Gastroesophageal sphincter (tissue), 4 donors: ENCODE results near the gene MAPK8. TPM values are rescaled to one million over a fixed set of nuclear protein-coding genes. Genes with fewer than 3 reads are reported as not detected.

Source experiments
- ATAC-seq: fragments of 150-250 bp; one replicate; pipeline ENCODE4 v1.9.1; 2016; ENCODE audit warnings: mild to moderate bottlenecking, moderate library complexity
- H3K27ac ChIP-seq, 4 donors: fragments of 200-600 bp; sonication (generic) in 3 of 4; 1 replicate in 3 of 4; 2 replicates in 1 of 4; pipeline ENCODE4 v1.5.1; 2016 to 2019
- H3K27me3 ChIP-seq: fragments of 200-600 bp; sonication (generic); one replicate; pipeline ENCODE4 v1.5.1; 2019
- H3K36me3 ChIP-seq, 2 donors: fragments of 200-600 bp; sonication (generic); one replicate each; pipeline ENCODE4 v1.5.1; 2019; ENCODE audit warnings: control low read depth in 1 of 2
- H3K4me1 ChIP-seq, 3 donors: fragments of 200-600 bp; sonication (generic); 1 replicate in 2 of 3; 2 replicates in 1 of 3; pipeline ENCODE4 v1.5.1; 2016 to 2019; ENCODE audit warnings: control low read depth in 2 of 3
- H3K4me3 ChIP-seq, 2 donors: fragments of 200-600 bp; sonication (generic); one replicate each; pipeline ENCODE4 v1.5.1; 2019; ENCODE audit warnings: mild to moderate bottlenecking in 1 of 2, moderate library complexity in 1 of 2
- H3K9me3 ChIP-seq, 3 donors: fragments of 200-600 bp; sonication (generic); one replicate each; pipeline ENCODE4 v1.5.1; 2017 to 2019; ENCODE audit warnings: control low read depth in 2 of 3
- CTCF ChIP-seq, 4 experiments: fragments of 200-600 bp in 2 of 4; fragments of 450-650 bp in 2 of 4; sonication (generic) in 1 of 4; IDR thresholded peaks; one replicate each; pipeline ENCODE4 v1.5.1; 2017 to 2019; ENCODE audit warnings: antibody characterized with exemption in 4 of 4, mild to moderate bottlenecking in 2 of 4, moderate library complexity in 2 of 4
- EP300 ChIP-seq: sonication (generic); formaldehyde crosslinking; IDR thresholded peaks from one replicate; pipeline ENCODE4 v1.6.1; 2017; ENCODE audit warnings: antibody characterized with exemption, mild to moderate bottlenecking
- POLR2A ChIP-seq, 2 donors: fragments of 450-650 bp; IDR thresholded peaks; one replicate each; pipeline ENCODE4 v1.6.1; 2017; ENCODE audit warnings: antibody characterized with exemption in 2 of 2, mild to moderate bottlenecking in 2 of 2, moderate library complexity in 1 of 2
- POLR2AphosphoS5 ChIP-seq: sonication (generic); formaldehyde crosslinking; IDR thresholded peaks from one replicate; pipeline ENCODE4 v1.6.1; 2017; ENCODE audit warnings: antibody characterized with exemption
- WGBS, 2 donors: methylation state at CpG; one replicate each; pipeline ENCODE4 v1.1.5; 2018; ENCODE audit warnings: low coverage in 1 of 2; 5-methylcytosine and 5-hydroxymethylcytosine counted together
- total RNA-seq, 4 donors: library from RNA; depleted of rRNA; stranded (reverse); fragments of >200 nt; gene quantifications; one replicate each; pipeline ENCODE4 v1.1.0, GENCODE V29; 2016

The MAPK8 gene
- total RNA-seq, 4 donors from 2014 or later: 35.6 to 63.7 (median 40.7) TPM

- H3K27ac ChIP-seq: no peak overlapping the region
- H3K27me3 ChIP-seq: peaks cover 9% of the 10 kb centered on the region
- H3K4me3 ChIP-seq: no peak overlapping the region
- WGBS, 2 donors: 70 to 88% methylated on average over 2 to 7 of the region's 15 CpGs
- H3K4me1 ChIP-seq: peaks cover 0 to 11% (median 0%) of the 10 kb centered on the region in 3 donors
- ATAC-seq: no peak
- TF ChIP-seq POLR2AphosphoS5 (no peak), EP300 (no peak), POLR2A (IDR thresholded peaks at IDR 0.05) (no peak), CTCF (IDR thresholded peaks at IDR 0.05) (no peak)
- H3K9me3 ChIP-seq: no peaks in the 10 kb centered on the region
- H3K36me3 ChIP-seq: peaks cover 0 to 10% of the 10 kb centered on the region in 2 donors
These were observed 145.7 kb downstream of the MAPK8 start for GRCh38 chr10:48451969-48452878.

- Histone ChIP-seq H3K4me1 (peaks cover 0 to 14% (median 0%) of the 10 kb centered on the region in 3 donors), H3K27me3 (peaks cover 12% of the 10 kb centered on the region), H3K4me3 (no peak overlapping the region), H3K36me3 (peaks cover 0 to 10% of the 10 kb centered on the region in 2 donors), H3K9me3 (no peaks in the 10 kb centered on the region), H3K27ac (no peak overlapping the region)
- no CpG with 5 or more reads among the region's 6 CpGs for WGBS, 2 donors
- no peak for TF ChIP-seq CTCF (IDR thresholded peaks at IDR 0.05)
- no peak for TF ChIP-seq EP300
- TF ChIP-seq POLR2AphosphoS5: no peak
- no peak for TF ChIP-seq POLR2A (IDR thresholded peaks at IDR 0.05)
- no peak for ATAC-seq
These were observed 146.5 kb downstream of the MAPK8 start for GRCh38 chr10:48452879-48453412.

GRCh38 chr10:48453451-48454301 lies 147.2 kb downstream of the MAPK8 start:
- Histone ChIP-seq H3K36me3 (peaks cover 0 to 10% of the 10 kb centered on the region in 2 donors), H3K4me1 (peaks cover 0 to 14% (median 0%) of the 10 kb centered on the region in 3 donors), H3K27ac (no peak overlapping the region), H3K4me3 (no peak overlapping the region), H3K9me3 (no peaks in the 10 kb centered on the region), H3K27me3 (peaks cover 12% of the 10 kb centered on the region)
- no peak for TF ChIP-seq CTCF (IDR thresholded peaks at IDR 0.05)
- TF ChIP-seq POLR2AphosphoS5: no peak
- TF ChIP-seq EP300: no peak
- TF ChIP-seq POLR2A (IDR thresholded peaks at IDR 0.05): no peak
- ATAC-seq: no peak
- WGBS, 2 donors: 92% methylated on average over 2 of the region's 19 CpGs; no CpG with 5 or more reads in 1 of the 2 donors

DNA sequence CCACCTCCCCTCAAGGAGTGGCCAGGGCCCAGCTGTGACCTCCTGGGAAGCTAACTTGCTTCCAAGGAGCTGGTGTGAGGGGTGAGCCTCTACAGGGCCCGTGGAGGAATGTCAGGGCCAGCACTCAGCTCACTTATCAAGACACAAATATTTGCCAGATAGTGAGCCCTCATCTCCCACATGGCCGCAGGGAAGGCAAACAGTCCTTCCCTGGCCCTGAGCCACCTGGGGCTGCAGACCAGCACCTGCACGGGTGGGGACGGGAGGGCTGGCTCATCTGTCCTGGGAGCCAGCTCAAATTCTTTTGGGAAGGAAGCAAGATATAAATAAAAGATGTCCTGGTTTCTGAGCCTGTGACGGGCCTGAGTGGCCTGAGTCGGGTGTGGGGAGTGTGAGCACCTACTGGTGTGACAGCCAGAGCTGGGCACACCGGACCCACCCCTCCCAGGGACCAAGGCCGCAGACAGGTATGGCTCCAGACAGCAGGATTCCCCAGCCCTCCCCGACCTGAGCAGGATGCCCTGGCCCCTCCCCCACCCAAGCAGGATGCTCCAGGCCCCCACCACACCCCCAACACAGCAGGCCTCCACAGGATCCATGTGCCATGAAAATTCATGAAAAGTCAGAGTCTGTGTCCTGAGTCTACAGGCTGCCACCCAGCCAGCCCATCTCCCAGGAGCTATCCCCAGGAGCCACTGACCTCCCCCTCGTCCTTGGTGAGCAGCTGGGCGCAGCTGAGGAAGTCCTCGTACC lies 148.0 kb downstream of the MAPK8 start:
- Histone ChIP-seq H3K27me3 (peaks cover 12% of the 10 kb centered on the region), H3K4me1 (peaks cover 0 to 14% (median 0%) of the 10 kb centered on the region in 3 donors), H3K36me3 (peaks cover 0 to 10% of the 10 kb centered on the region in 2 donors), H3K27ac (no peak overlapping the region), H3K4me3 (no peak overlapping the region), H3K9me3 (no peaks in the 10 kb centered on the region)
- no peak for TF ChIP-seq POLR2AphosphoS5
- TF ChIP-seq EP300: no peak
- no peak for TF ChIP-seq POLR2A (IDR thresholded peaks at IDR 0.05)
- no peak for TF ChIP-seq CTCF (IDR thresholded peaks at IDR 0.05)
- ATAC-seq: no peak
- WGBS, 2 donors: 78% methylated on average over 4 of the region's 12 CpGs; no CpG with 5 or more reads in 1 of the 2 donors
